GM18520 (cell line): ENCODE measurements around the gene MBD4.
"Not testable (repeated sequence)": the region's sequence is repeated elsewhere in the genome, so short reads cannot be mapped to it uniquely, and the experiment has no call there.

Experiments
- ATAC-seq: cut with Tn5 transposase; IDR thresholded peaks from one replicate; pipeline ENCODE4 v1.9.1; 2021; ENCODE audit not compliant: unreplicated experiment

MBD4 gene

DNA sequence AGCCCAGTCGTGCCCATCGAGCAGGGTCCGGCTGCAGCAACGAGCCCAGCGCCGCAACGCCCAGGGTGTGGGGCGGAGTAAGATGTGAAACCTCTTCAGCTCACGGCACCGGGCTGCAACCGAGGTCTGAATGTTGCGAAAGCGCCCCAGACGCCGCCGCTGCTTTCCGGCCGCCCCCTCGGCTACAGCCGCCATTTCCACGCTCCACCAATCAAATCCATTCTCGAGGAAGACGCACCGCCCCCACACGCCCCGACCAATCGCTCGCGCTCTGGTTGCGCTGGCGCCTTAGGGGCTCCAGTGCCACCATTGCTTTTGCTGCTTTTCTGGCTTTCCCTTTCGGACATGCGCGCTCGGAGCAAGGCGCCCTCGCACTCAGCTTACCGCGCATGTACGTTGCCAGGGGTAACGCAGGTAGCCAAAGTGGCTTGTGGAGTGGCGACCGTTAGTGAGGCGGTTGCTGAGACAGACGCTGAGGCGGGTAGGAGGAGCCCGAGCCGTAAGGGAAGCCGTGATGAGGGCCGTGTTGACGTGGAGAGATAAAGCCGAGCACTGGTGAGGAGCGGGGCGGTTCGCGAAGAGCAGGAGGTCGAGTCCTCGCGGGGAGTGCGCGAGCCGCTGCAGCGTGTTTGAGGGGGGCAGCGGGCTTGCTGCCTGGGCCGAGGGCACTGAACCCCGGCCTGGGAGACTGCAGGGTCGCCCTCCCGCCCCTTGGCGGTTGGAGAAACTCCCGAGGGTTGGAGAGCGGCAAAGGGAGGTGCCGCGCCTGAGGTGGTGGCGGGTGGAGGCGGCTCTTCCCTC is at the start of gene MBD4, which contains the start of gene IFT122:
TSS of gene MBD4 (minus strand) at position 132 of the 801 bp plus-strand sequence. CDS start at position 17, 115 bp downstream.
TSS of gene IFT122 (plus strand) at position 408 of the 801 bp plus-strand sequence. CDS start at position 515, 107 bp downstream.
- ATAC-seq: peak; percentile 86

DNA sequence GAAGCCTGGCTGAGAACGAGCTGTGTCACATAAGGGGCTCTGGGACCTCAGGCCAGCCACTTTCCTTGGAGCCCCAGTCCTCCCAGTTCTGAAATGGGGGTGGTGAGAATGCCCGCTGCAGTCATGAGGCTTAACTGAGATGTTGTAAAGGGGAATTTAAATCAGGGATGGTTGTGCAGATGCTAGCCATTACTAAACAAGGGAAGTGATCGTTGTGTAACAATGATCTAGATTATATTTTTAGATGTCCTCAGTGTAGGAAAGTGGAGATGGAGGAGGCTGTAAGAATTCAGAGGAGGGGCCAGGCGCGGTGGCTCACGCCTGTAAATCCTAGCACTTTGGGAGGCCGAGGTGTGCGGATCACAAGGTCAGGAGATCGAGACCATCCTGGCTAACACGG is 49.5 kb upstream of the MBD4 start:
- ATAC-seq: not testable (repeated sequence)

DNA sequence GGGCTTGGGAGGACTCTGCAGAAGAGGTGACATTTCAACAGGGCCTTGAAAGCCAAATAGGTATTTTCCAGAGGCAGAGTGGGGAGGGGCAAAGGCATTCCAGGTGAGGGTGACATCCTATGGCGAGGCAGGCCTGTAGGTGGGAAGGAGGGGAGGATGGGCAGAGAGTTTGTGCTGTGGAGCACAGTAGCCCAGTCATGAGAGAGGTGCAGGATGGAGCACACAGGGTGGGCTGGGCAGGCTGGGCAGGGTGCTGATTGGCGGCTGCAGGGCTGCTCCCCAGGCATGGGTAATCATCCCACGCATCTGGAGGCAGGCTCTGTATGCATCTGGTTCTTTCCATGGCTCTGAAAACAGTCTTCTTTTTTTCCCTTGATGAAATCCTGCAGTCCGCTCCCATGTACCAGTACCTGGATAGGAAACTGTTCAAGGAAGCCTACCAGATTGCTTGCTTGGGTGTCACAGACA is 48.2 kb upstream of the MBD4 start:
- ATAC-seq: not testable (repeated sequence)

DNA sequence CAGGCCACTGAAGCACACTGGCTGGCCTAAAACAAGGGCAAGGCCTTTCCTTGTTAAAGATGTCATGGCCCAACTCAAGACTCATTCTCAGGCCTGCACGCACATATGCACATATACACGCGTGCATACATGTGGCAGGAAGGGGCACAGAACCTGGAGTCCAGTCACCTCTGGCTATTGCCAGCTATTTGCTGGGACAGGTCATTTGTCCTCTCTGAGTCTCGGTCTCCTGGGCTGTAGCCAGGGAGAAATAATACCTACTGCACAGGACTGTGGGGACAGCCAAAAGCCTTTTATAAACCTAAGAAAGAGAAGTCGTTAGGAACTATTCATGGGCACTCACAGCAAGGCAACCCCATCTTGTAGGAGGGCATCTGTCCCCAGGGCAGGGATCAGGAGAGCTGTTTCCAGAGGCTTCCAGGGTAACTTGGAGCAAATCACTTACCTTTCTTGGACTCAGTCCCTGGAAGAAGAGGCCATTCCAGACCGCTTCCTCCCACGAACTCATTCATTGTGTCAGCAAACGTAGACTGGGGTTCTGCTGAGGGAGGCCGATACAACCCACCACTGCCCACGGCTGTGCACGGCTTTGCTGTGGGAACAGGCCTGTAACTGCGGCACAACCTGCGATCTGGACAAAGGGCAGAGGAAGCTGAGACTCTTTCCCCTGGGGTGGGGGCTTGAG is 47.6 kb upstream of the MBD4 start:
- ATAC-seq: no peak

DNA sequence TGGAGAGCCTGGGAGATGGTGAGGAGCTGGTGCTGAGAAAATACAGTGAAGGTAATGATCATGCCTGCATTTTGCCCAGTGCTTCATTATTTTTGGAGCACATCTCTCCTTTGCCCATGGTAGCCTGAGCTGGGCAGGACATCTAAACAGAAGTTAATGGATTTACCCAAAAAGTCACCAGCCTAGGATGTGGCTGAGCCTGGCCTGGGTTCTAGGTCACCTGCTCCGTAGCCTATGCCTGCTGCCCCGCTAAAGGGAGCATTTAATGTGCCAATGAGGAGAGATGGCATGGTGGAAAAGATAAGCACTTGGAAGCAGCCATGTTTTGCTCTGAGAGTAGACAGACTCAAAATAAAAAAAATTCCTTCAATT is 46.9 kb upstream of the MBD4 start:
- no peak for ATAC-seq

DNA sequence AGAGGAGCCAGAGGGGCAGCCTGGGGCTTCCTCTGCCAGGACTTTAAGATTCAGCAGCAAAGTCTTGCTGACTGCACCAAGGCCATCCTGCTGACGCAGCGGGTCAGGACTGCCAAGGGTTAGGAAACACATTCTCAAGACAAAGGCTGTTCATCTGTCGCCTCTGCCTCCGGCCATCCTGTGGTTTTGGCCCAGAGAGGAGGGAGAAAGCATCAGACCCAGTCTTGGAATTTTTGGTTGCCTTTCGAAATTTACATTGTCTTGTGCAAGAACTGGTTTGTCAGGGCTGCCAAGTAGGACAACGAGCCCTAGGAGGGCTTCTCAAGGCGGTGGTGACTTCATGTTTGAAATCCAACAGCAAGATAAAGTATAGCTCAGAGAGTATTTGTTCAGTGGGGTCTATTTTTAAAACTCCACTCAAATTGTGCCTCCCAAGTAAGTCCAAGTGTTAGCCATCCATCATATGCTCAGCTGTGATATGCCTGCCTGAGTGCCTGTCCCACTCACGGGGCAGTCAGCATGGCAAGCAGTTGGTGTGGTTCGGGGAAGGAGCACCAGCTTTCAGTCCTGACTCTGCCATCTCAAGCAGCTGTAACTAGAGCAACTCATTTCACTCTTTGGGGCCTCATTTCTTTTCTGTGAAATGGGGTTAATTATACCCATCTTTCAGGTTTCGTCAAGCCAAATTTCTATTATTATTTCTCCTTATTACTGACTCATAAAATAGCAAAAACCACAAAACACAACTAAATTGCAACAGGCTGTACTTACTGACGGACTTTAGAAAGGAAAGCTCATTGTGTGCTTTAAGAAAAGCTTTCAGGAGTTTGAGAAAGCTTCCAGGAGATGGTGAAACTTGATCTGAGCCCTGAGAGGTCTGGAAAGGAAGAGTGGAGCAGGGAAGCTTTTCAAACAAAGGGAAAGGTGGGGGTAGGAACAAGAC is 46.2 kb upstream of the MBD4 start:
- ATAC-seq: no peak

DNA sequence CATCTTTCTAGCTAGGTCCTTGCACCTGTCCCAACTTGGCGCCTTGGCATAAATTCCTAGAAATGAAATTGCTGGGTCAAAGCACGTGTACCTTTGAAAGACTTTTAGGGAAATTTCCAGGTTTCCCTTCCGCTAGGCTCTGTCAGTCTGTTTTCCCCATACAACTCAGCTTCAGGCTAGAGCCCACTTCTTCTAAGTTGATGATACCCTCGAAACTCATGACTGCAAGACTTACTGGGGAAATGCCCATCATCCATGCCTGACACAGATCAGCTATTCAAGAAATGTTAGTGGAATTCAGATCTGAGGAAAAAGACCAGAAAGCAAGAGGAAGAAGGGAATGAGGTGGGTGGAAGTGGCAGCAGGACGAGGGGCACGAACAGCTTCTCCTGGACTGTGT is 45.4 kb upstream of the MBD4 start:
- ATAC-seq: not testable (repeated sequence)

DNA sequence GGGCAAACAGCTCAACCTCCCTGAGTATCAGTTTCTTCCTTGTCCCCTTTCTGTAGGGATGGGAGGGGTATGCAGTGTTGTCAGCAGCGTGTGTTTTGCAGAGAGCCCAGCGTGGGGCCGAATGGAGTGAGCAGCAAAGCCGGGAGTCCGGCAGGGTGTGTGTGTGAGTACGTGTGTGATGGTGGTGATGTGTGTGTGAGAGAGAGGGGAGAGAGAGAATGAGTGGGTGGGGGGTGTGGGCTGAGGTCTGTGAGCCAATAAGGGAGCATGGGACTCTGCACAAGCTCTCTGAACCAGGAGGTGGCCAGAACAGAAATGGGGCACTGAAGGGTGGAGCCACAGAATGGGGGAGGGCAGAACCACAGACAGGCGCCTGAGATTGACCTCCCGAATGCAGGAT is 44.1 kb upstream of the MBD4 start:
- ATAC-seq: no peak

DNA sequence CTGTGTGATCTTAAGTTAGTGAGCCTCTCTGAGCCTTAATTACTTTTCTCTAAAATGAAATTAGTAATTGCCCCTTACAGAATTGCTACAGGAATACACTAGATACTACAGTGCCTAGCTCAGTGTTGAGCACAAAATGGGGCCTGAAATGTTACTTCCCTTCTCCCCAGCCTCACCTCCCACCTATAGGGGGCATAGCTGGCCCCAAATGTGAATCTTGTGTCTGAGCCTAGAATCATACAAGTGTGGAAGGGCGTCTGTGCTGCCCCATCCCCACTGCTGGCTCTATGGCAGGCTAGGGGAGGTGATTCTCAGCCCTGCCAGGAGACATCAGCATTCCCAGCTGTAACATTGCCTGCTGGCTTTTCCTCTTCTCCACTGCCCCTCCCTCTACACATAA is 43.0 kb upstream of the MBD4 start:
- ATAC-seq: no peak

DNA sequence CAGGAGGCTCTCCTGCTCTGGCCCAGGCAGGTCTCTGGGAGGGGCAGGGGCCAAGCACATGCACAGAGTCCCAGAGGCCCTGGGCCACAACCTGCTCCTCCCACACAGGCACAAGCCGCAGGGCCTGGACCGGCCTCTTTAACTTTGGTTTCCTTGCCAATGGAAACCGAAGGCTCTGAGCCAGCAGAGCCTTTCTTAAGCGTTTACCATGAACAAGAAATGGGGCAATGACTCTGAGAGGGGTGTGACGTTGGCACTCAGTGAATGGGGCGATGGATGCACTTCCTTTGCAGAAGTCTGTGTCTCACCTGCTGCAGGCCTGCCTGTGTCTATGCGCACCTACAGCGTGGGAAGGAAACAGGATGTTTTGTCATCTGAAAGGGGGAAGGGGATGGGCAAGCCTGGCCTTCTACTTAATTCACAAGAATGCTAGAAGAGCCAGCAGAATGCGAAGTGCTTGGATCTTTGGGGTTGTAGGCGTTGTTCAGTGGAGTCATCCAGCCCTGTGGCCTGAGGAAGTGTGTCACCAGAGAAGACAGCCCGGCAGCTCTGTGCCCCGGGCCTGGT is 42.1 kb upstream of the MBD4 start:
- no peak for ATAC-seq

DNA sequence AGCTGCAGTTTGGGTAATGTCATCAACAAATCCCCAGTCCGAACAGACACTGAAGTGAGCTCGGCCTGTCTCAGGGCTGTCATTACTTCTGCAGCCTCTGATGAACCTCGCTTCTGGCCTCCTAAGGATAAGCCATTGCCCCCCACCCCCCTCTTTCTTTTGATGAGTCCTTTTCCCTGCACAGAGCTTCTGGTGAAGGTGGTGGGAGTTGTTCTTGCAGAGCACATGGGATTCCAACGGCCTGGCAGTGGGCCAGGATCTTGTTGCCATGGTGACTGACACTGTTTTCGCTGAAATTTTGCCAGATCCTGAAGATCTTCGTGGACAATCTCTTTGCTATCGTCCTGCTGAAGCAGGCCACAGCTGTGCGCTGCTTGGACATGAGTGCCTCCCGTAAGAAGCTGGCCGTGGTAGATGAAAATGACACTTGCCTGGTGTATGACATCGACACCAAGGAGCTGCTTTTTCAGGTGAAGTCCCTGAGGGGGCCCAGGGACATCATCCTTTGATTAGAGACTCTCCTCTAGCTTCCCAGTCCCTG is 41.5 kb upstream of the MBD4 start:
- ATAC-seq: not testable (repeated sequence)

DNA sequence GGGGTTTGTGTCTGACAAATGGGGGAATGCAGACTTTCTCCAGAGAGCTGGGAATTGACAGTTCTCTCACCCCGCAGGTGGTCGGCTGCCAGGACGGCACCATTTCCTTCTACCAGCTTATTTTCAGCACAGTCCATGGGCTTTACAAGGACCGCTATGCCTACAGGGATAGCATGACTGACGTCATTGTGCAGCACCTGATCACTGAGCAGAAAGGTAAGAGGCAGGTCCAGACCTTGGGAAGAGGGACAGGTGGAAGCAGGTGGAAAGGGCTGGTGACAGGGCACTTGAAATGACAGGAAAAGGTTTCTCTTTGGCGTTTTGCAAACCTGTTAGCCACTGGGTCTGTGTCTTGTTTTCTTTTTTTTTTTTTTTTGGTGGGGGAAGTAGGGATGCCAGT is 36.8 kb upstream of the MBD4 start:
- ATAC-seq: no peak

DNA sequence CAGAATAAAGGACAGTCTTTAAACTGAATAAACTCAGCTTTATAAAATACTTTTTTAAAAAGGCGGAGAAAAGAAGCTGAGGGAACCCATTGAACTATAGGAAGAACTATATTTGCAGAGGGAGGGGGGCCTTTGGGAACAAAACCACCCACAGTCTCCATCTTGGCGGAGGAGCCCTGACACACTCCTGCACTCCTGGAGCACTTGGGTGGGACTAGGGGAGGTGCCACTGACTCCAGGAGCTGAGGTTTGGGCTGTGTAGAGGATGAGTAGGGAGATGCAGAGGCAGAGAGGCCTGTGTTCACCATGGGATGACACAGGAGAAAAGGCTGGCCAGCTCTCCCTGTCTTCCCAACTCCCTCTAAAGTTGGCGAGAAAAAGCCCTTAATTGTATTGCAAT is 36.1 kb upstream of the MBD4 start:
- ATAC-seq: no peak

DNA sequence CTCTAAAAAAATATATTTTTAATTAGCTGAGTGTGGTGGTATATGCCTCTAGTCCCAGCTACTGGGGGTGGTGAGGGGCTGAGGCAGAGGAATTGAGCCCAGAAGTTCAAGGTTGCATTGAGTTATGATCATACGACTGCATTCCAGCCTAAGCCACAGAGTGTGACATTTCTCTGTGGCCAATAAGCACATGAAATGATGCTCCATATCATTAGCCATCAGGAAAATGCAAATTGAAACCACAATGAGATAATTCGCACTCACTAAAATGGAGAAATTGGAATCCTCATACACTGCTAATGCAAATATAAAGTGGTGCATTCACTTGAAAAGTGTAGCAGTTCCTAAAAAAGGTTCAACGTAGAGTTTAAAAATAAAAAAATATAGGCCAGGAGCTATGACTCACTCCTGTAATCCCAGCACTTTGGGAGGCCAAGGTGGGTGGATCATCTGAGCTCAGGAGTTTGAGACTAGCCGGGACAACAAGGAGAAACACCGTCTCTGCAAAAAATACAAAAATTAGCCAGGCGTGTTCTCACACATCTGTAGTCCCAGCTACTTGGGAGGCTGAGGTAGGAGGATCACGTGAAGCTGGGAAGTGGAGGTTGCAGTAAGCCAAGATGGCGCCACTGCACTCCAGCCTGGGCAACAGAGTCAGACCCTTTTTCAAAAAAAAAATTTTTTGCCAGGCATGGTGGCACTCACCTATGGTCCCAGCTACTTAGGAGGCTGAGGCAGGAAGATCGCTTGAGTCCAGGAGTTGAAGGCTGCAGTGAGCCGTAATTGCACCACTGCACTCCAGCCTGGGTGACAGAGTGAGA is 35.4 kb upstream of the MBD4 start:
- ATAC-seq: no peak

DNA sequence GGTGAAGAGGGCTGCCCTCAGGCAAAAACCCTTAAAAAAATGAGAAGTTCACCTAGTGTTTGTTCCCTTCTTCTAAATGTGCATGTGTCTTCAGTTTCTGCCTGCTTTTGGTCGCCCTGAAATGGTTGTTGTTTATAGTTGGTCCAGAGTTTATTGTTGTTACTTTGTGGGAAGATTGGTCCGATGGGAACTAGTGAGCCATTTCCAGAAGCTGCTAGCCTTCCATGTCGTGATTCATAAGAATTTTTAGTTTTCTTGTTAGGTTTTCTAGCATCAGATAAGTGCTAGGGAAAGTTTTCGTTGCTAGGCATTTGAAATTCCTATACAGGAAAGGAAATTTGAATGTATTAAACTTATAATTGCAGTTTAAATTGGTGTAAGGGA is 34.0 kb upstream of the MBD4 start:
- ATAC-seq: no peak

DNA sequence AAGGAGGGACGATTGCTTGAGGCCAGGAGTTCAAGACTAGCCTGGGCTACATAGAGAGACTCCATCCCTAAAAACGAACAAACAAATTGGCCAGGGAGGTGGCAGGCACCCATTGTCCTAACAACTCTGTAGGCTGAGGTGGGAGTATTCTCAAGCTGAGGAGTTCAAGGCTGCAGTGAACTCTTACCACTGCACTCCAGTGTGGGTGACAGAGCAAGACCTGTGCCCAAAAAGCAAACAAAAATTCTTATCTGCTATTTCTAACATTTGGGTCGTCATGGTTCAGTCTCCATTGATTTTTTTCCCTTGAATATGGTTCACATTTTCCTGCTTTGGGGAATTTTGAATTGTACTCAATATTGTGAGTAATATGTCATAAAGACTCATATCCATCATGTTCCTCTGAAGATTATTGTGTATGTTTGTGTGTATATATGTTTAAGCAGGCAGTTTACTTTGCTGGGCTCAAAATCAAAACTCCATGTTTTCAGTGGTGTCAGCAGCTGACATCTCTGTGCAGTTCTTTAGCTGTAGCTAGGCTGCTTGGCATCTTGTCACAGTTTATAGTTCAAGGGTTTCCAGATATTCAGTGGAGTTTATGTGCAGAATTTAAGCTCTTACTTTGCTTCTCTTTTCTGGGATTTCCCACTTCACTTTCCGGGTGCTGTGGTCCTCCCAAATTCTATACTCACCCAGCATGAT is 33.5 kb upstream of the MBD4 start:
- no peak for ATAC-seq

DNA sequence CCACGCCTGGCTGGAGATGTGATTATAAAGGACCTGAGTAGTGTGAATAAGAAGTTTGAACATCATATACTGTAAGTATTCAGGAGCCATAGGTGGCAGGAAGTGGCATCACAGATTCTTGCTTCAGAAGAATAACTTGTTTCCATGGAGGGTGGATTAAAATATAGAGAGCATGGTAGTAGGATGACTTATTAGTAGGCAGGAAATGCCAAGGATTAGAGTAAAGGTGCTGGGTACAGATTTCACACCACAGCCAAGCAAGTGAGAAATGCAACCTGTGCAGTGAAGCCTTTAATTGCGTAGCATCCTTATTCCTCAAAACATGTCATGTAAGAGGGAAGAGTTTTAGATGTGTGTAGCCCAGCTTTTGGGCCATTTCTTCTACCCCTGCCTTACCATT is 31.1 kb upstream of the MBD4 start:
- ATAC-seq: no peak

DNA sequence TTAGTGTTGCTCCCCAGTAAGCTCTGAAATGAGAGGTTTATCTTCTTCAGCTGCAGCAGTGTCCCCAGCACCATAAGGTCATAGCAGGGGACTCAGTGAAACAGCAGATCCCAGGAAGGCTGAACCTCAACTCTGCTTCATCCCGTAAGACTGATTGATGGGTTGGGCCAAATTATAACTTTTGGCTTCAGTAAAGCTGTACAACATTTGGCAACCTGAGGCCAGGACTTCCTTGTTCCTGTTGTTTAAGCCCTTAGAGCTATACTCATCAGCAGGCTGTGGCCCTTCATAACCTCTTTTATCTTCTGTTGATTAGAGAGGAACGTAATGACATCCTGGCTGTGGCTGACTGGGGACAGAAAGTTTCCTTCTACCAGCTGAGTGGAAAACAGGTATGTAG is 29.3 kb upstream of the MBD4 start:
- no peak for ATAC-seq

DNA sequence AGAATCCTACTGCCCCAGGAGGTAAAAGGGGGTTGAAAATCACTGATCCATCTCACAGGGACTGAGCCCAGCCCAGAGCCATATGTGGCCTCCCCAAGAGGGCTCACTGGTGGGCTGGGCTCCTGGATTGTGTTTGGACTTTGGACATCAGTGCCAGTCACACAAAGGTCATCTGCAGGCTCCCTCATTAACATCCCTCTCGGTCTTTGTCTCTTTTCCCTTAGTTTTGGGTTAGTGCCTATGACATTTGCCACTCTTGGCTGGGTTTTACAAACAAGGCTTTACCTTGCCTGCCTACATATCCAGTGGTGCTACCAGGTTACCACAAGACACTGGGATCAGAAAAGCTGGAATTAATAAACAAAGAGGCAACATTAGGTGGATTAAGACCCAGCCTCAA is 28.2 kb upstream of the MBD4 start:
- ATAC-seq: no peak
